Astrocyte (in vitro differentiated cells and primary cell): Measurements from ENCODE around the gene GPR63. TPM values are rescaled to one million over a fixed set of nuclear protein-coding genes. Genes with fewer than 3 reads are reported as not detected.

Source experiments
- DNase-seq: peaks from one replicate; pipeline ENCODE4 v3.0.0-alpha.2; 2010; ENCODE audit warnings: low read depth
- FAIRE-seq: peaks from 2 replicates; lab custom pipeline; 2011; peaks lifted over from hg19 to GRCh38; lab: Jason Lieb, UNC
- H2AFZ ChIP-seq: 2 replicates; pipeline ENCODE4 v1.6.0; 2012; ENCODE audit warnings: low read depth, low read length, inconsistent platforms
- H3K27ac ChIP-seq: 2 replicates; pipeline ENCODE4 v1.5.1; 2011; ENCODE audit warnings: low read depth, low read length, inconsistent platforms
- H3K27me3 ChIP-seq: 2 replicates; pipeline ENCODE4 v1.6.0; 2011; ENCODE audit warnings: low read length, inconsistent platforms; ENCODE audit not compliant: insufficient read depth
- H3K36me3 ChIP-seq: 2 replicates; pipeline ENCODE4 v1.5.1; 2011; ENCODE audit warnings: low read length, inconsistent platforms; ENCODE audit not compliant: insufficient read depth
- H3K4me1 ChIP-seq: 2 replicates; pipeline ENCODE4 v1.5.1; 2011; ENCODE audit warnings: low read length, inconsistent platforms; ENCODE audit not compliant: insufficient read depth
- H3K4me2 ChIP-seq: 2 replicates; pipeline ENCODE4 v1.6.0; 2012; ENCODE audit warnings: low read length, inconsistent platforms
- H3K4me3 ChIP-seq: 2 replicates; pipeline ENCODE4 v1.5.1; 2011; ENCODE audit warnings: low read depth, mild to moderate bottlenecking, low read length, inconsistent platforms; ENCODE audit not compliant: insufficient read depth
- H3K79me2 ChIP-seq: 2 replicates; pipeline ENCODE4 v1.6.0; 2012; ENCODE audit warnings: mild to moderate bottlenecking, low read length, inconsistent platforms; ENCODE audit not compliant: insufficient read depth
- H3K9ac ChIP-seq: 2 replicates; pipeline ENCODE4 v1.6.0; 2012; ENCODE audit warnings: mild to moderate bottlenecking, low read length, inconsistent platforms
- H3K9me3 ChIP-seq: 2 replicates; pipeline ENCODE4 v1.5.1; 2012; ENCODE audit warnings: low read depth, mild to moderate bottlenecking, low read length, inconsistent platforms; ENCODE audit not compliant: insufficient read depth
- H4K20me1 ChIP-seq: 2 replicates; pipeline ENCODE4 v1.6.0; 2012; ENCODE audit warnings: low read length, inconsistent platforms; ENCODE audit not compliant: insufficient read depth
- H3K27ac Mint-ChIP-seq: one replicate; pipeline ENCODE4 v1.8.0; 2021; ENCODE audit warnings: mild to moderate bottlenecking, mixed read lengths; ENCODE audit not compliant: unreplicated experiment
- H3K27me3 Mint-ChIP-seq: one replicate; pipeline ENCODE4 v1.8.0; 2021; ENCODE audit warnings: low read depth, mixed read lengths; ENCODE audit not compliant: unreplicated experiment
- H3K36me3 Mint-ChIP-seq: one replicate; pipeline ENCODE4 v1.8.0; 2021; ENCODE audit warnings: low read depth, mixed read lengths; ENCODE audit not compliant: unreplicated experiment
- H3K4me1 Mint-ChIP-seq: one replicate; pipeline ENCODE4 v1.8.0; 2021; ENCODE audit warnings: low read depth, mixed read lengths; ENCODE audit not compliant: unreplicated experiment
- H3K4me3 Mint-ChIP-seq: one replicate; pipeline ENCODE4 v1.8.0; 2021; ENCODE audit warnings: mild to moderate bottlenecking, moderate library complexity, mixed read lengths; ENCODE audit not compliant: unreplicated experiment
- H3K9me3 Mint-ChIP-seq: one replicate; pipeline ENCODE4 v1.8.0; 2021; ENCODE audit warnings: mild to moderate bottlenecking, mixed read lengths; ENCODE audit not compliant: unreplicated experiment
- CTCF ChIP-seq: IDR thresholded peaks from 2 replicates; pipeline ENCODE4 v1.5.1; 2011; ENCODE audit warnings: low read depth, mild to moderate bottlenecking, inconsistent platforms, low read length, moderate library complexity; ENCODE audit not compliant: insufficient read depth
- EZH2 ChIP-seq: IDR thresholded peaks from 2 replicates; pipeline ENCODE4 v1.6.1; 2012; ENCODE audit warnings: mild to moderate bottlenecking, low read length, inconsistent platforms; ENCODE audit not compliant: insufficient read depth
- total RNA-seq: library from RNA; stranded (reverse); gene quantifications from 2 replicates; pipeline ENCODE4 v1.2.1, GENCODE V29; 2021

Gene GPR63
- total RNA-seq, 1 donor from 2014 or later = 1.8 TPM

- Histone ChIP-seq H3K9ac (no peak overlapping the region), H3K79me2 (no peaks in the 10 kb centered on the region), H3K36me3 (no peaks in the 10 kb centered on the region), H3K4me1 (no peaks in the 10 kb centered on the region), H3K9me3 (no peaks in the 10 kb centered on the region), H4K20me1 (no peaks in the 10 kb centered on the region), H3K27ac (no peak overlapping the region), H3K27me3 (no peaks in the 10 kb centered on the region), H2AFZ (no peak overlapping the region), H3K4me2 (no peak overlapping the region), H3K4me3 (no peak overlapping the region)
- no peak overlapping the region for H3K27ac Mint-ChIP-seq
- H3K4me1 Mint-ChIP-seq = peaks cover 6% of the 10 kb centered on the region
- H3K27me3 Mint-ChIP-seq = no peaks in the 10 kb centered on the region
- TF ChIP-seq EZH2 (no peak), CTCF (no peak)
- FAIRE-seq = no peak
- no peaks in the 10 kb centered on the region for H3K9me3 Mint-ChIP-seq
- DNase-seq = no peak
- H3K4me3 Mint-ChIP-seq = no peak overlapping the region
- H3K36me3 Mint-ChIP-seq = no peaks in the 10 kb centered on the region
These were observed 41.8 kb downstream of the GPR63 start for GRCh38 chr6:96795481-96795880.

GRCh38 chr6:96794980-96795379 is 42.3 kb downstream of the GPR63 start:
- H3K4me2 ChIP-seq = no peak overlapping the region
- H3K9ac ChIP-seq = no peak overlapping the region
- H3K27me3 Mint-ChIP-seq = no peaks in the 10 kb centered on the region
- H3K27ac Mint-ChIP-seq = no peak overlapping the region
- no peak overlapping the region for H3K27ac ChIP-seq
- no peaks in the 10 kb centered on the region for H3K4me1 ChIP-seq
- no peak for FAIRE-seq
- no peak overlapping the region for H3K4me3 ChIP-seq
- H3K9me3 ChIP-seq = no peaks in the 10 kb centered on the region
- H4K20me1 ChIP-seq = no peaks in the 10 kb centered on the region
- peaks cover 6% of the 10 kb centered on the region for H3K4me1 Mint-ChIP-seq
- no peak overlapping the region for H2AFZ ChIP-seq
- no peaks in the 10 kb centered on the region for H3K27me3 ChIP-seq
- no peak for TF ChIP-seq EZH2
- no peak for TF ChIP-seq CTCF
- no peaks in the 10 kb centered on the region for H3K36me3 ChIP-seq
- no peak overlapping the region for H3K4me3 Mint-ChIP-seq
- no peaks in the 10 kb centered on the region for H3K79me2 ChIP-seq
- peak; percentile 56 for DNase-seq
- no peaks in the 10 kb centered on the region for H3K36me3 Mint-ChIP-seq
- H3K9me3 Mint-ChIP-seq = peaks cover 2% of the 10 kb centered on the region

- no peak overlapping the region for H3K27ac ChIP-seq
These were observed 44.6 kb downstream of the GPR63 start for GRCh38 chr6:96792561-96793190.

More at GRCh38 chr6:96792561-96793190, 44.6 kb downstream of the GPR63 start:
- Histone ChIP-seq H3K4me3 (no peak overlapping the region), H3K9ac (no peak overlapping the region), H3K27me3 (no peaks in the 10 kb centered on the region), H3K4me1 (no peaks in the 10 kb centered on the region), H3K4me2 (no peak overlapping the region), H3K36me3 (no peaks in the 10 kb centered on the region), H4K20me1 (no peaks in the 10 kb centered on the region), H2AFZ (no peak overlapping the region), H3K79me2 (no peaks in the 10 kb centered on the region), H3K9me3 (no peaks in the 10 kb centered on the region)
- Mint-ChIP-seq H3K36me3 (no peaks in the 10 kb centered on the region), H3K9me3 (peaks cover 6% of the 10 kb centered on the region), H3K4me3 (no peak overlapping the region), H3K27me3 (no peaks in the 10 kb centered on the region), H3K27ac (no peak overlapping the region), H3K4me1 (peaks cover 6% of the 10 kb centered on the region)
- FAIRE-seq = no peak
- TF ChIP-seq EZH2 = no peak
- no peak for TF ChIP-seq CTCF
- DNase-seq = no peak
